ENCODE data around the gene CPD.

The CPD gene

DNA sequence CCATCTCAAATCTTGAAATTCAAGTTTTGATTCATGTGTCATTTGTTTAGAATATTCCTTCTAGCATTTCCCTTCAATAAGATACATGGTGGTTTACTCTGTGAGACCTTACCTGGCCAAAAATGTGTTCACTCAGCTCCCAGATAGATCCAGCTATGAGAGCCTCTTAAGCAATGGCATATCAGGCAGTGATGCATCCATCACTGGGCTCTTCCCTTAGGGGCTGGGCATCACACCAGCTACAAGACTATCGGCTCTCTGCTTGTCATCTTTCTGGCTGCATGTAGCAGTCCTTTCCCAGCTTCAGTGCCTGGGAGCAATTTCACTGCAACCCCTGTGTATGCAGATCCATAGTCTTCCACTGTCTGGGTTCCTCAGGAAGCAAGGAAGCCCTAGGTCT is 139.1 kb downstream of the CPD start:
- no peak for DNase-seq

GRCh38 chr17:30519166-30519565 is 140.4 kb downstream of the CPD start:
- DNase-seq = no peak

Measured in NCI-H1105 treated with DMSO at 0.1 percent for 48 hours (cell line).